SK-N-SH treated with all-trans-retinoic acid at 6 μM for 48 hours (cell line): Measurements from ENCODE around the gene DEPDC4.

Experiments used
- GLIS3 ChIP-seq: fragments of 250-450 bp; sonication (Bioruptor Pico); IDR thresholded peaks from 2 replicates; pipeline ENCODE4 v1.5.0; 2020; ENCODE audit warnings: mild to moderate bottlenecking, moderate library complexity
- OSR1 ChIP-seq: fragments of 250-450 bp; sonication (Bioruptor Pico); IDR thresholded peaks from 2 replicates; pipeline ENCODE4 v1.8.0; 2022; ENCODE audit warnings: moderate library complexity, mild to moderate bottlenecking, inconsistent platforms
- PATZ1 ChIP-seq: fragments of 250-450 bp; sonication (Bioruptor Pico); IDR thresholded peaks from 2 replicates; pipeline ENCODE4 v1.8.0; 2020; ENCODE audit warnings: mild to moderate bottlenecking, moderate library complexity, borderline replicate concordance
- ZNF70 ChIP-seq: fragments of 450-650 bp; formaldehyde crosslinking; IDR thresholded peaks from 2 replicates; pipeline ENCODE4 v1.5.0; 2020; ENCODE audit warnings: mild to moderate bottlenecking, moderate library complexity
- ZNF8 ChIP-seq: fragments of 450-650 bp; formaldehyde crosslinking; IDR thresholded peaks from 2 replicates; pipeline ENCODE4 v1.5.0; 2020; ENCODE audit warnings: mild to moderate bottlenecking, moderate library complexity

- no peak for TF ChIP-seq ZNF8
- no peak for TF ChIP-seq ZNF70 (CRISPR knock-in tag)
- TF ChIP-seq OSR1 (CRISPR knock-in tag) = no peak
- TF ChIP-seq GLIS3 (CRISPR knock-in tag) = no peak
- TF ChIP-seq PATZ1 = no peak
Measured at GRCh38 chr12:100290016-100290415, 23.1 kb upstream of the DEPDC4 start.
